Measurements from ENCODE around the gene CAPZB. TPM values are rescaled to one million over a fixed set of nuclear protein-coding genes. Genes with fewer than 3 reads are reported as not detected.

The CAPZB gene
- total and polyA plus RNA-seq, 12 donors, result 99.7 to 386 (median 164) TPM

GRCh38 chr1:19410393-19410792 is 74.9 kb downstream of the CAPZB start:
- Histone ChIP-seq H3K4me1 (replicated peaks in 1 of 2) (peaks cover 13 to 45% of the 10 kb centered on the region in 2 donors), H3K4me3 (no peak overlapping the region), H3K36me3 (replicated peaks in 1 of 2) (peaks cover 0 to 4% of the 10 kb centered on the region in 2 donors), H3K27me3 (no peaks in the 10 kb centered on the region), H3K27ac (no peak overlapping the region), H3K9me3 (replicated peaks in 1 of 3) (no peaks in the 10 kb centered on the region)
- TF ChIP-seq POLR2A (IDR thresholded peaks at IDR 0.05) (no peak), CTCF (IDR thresholded peaks at IDR 0.05) (no peak)
- DNase-seq, result no peak
- intact Hi-C loops (cut with DNase I), result no loop called here
- WGBS, 4 donors, result 89 to 93% (median 91%) methylated on average over 5 of the region's 5 CpGs

- no peak for DNase-seq
- intact Hi-C loops (cut with DNase I), result no loop called here
- H3K4me1 ChIP-seq (replicated peaks in 1 of 2), result peaks cover 8 to 41% of the 10 kb centered on the region in 2 donors
- no peak overlapping the region for H3K27ac ChIP-seq
- WGBS, 4 donors, result 90 to 94% (median 94%) methylated on average over 7 of the region's 7 CpGs
- peaks cover 0 to 4% of the 10 kb centered on the region in 2 donors for H3K36me3 ChIP-seq (replicated peaks in 1 of 2)
- no peaks in the 10 kb centered on the region for H3K27me3 ChIP-seq
- no peak overlapping the region for H3K4me3 ChIP-seq
- no peaks in the 10 kb centered on the region for H3K9me3 ChIP-seq (replicated peaks in 1 of 3)
- TF ChIP-seq CTCF (IDR thresholded peaks at IDR 0.05), result no peak
- no peak for TF ChIP-seq POLR2A (IDR thresholded peaks at IDR 0.05)
These were observed 75.6 kb downstream of the CAPZB start for GRCh38 chr1:19409477-19410341.

- TF ChIP-seq CTCF (IDR thresholded peaks at IDR 0.05) (no peak), POLR2A (IDR thresholded peaks at IDR 0.05) (no peak)
- intact Hi-C loops (cut with DNase I), result no loop called here
- DNase-seq, result no peak
- H3K36me3 ChIP-seq (replicated peaks in 1 of 2), result peaks cover 0 to 4% of the 10 kb centered on the region in 2 donors
- H3K27ac ChIP-seq, result no peak overlapping the region
- H3K4me3 ChIP-seq, result no peak overlapping the region
- no peaks in the 10 kb centered on the region for H3K9me3 ChIP-seq (replicated peaks in 1 of 3)
- no peaks in the 10 kb centered on the region for H3K27me3 ChIP-seq
- H3K4me1 ChIP-seq (replicated peaks in 1 of 2), result peaks cover 4 to 23% of the 10 kb centered on the region in 2 donors
- WGBS, 4 donors, result 64 to 74% (median 65%) methylated on average over 6 to 8 of the region's 8 CpGs
These were observed 77.7 kb downstream of the CAPZB start for GRCh38 chr1:19407494-19408096.

GRCh38 chr1:19406680-19407079 is 78.7 kb downstream of the CAPZB start:
- intact Hi-C loops (cut with DNase I), result no loop called here
- Histone ChIP-seq H3K4me1 (replicated peaks in 1 of 2) (peaks cover 4 to 28% of the 10 kb centered on the region in 2 donors), H3K36me3 (replicated peaks in 1 of 2) (peaks cover 0 to 2% of the 10 kb centered on the region in 2 donors), H3K27me3 (no peaks in the 10 kb centered on the region), H3K27ac (no peak overlapping the region), H3K4me3 (no peak overlapping the region), H3K9me3 (replicated peaks in 1 of 3) (no peaks in the 10 kb centered on the region)
- TF ChIP-seq CTCF (IDR thresholded peaks at IDR 0.05), result no peak
- no peak for TF ChIP-seq POLR2A (IDR thresholded peaks at IDR 0.05)
- DNase-seq, result no peak
- WGBS, 4 donors, result 91 to 96% (median 94%) methylated on average over 5 of the region's 5 CpGs

Data from adrenal gland (tissue), 12 donors.